Left renal pelvis (tissue), 4 donors: ENCODE results near the gene SECTM1. TPM values are rescaled to one million over a fixed set of nuclear protein-coding genes. Genes with fewer than 3 reads are reported as not detected.
"Not testable (repeated sequence)": the region's sequence is repeated elsewhere in the genome, so short reads cannot be mapped to it uniquely, and the experiment has no call there.

Source experiments
- DNase-seq, 4 donors: peaks; one replicate each; pipeline ENCODE4 v3.0.0-alpha.2; 2013; ENCODE audit warnings: low read depth in 4 of 4, low spot score in 3 of 4
- polyA plus RNA-seq, 4 donors: library from polyadenylated mRNA; unstranded; fragments of 120-200 nt; gene quantifications; one replicate each; pipeline ENCODE4 v1.2.1, GENCODE V29; 2013; ENCODE audit not compliant: insufficient read length in 4 of 4

Gene SECTM1
- polyA plus RNA-seq = 10 to 100 TPM in 1 of 4 donors, 1 to 10 TPM in 3; 1.3 to 13.6 (median 1.9) TPM

- DNase-seq = no peak
These were observed at the start of gene SECTM1 for GRCh38 chr17:82333279-82334171. TSS of gene SECTM1 (minus strand) at chr17:82333766. CDS start at chr17:82327240, 6,526 bp downstream.

DNA sequence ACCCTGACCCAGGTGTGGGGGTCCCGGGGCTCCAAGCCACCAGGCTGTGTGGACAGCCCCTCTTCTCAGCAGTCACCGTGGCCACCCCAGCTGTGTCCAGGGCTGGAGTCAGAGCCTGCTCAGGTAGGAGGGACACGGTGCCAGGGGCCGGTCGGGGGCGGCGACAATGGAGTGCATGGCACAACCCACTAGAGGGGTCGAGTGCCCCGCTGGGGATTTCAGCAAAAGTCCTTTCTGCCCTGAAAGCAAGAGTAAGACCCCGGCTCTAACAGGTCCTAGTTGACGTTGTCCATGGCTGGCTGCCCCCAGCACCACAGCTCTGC, 49.3 kb upstream of the SECTM1 start:
- no peak for DNase-seq

DNA sequence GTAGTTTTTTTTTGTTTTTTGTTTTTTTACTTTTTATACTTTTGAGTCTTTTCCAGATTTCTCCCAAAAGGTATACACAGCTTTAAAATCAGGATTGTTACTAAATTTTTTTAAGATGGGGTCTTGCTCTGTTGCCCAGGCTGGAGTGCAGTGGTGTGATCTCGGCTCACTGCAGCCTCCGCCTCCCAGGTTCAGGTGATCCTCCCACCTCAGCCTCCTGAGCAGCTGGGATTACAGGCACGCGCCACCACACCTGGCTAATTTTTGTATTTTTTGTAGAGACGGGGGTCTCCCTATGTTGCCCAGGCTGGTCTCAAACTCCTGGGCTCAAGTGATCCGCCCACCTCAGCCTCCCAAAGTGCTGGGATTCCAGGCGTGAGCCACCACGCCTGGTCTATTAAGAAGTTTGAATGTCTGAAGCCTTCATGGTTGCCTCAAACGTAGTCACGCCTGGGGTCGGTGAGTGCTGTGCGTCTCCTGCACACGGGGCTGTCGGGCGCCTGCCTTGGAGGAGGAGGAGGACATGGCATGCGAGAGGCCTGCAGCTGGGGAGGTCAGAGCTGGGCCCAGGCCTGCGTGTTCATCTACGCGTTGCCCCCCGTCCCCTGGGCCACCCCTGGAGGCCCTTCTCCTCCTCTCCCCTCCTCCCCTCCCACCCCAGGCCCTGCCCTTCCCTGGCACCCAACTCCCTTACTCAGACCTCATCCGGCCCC, 48.8 kb upstream of the SECTM1 start:
- DNase-seq = not testable (repeated sequence)

DNA sequence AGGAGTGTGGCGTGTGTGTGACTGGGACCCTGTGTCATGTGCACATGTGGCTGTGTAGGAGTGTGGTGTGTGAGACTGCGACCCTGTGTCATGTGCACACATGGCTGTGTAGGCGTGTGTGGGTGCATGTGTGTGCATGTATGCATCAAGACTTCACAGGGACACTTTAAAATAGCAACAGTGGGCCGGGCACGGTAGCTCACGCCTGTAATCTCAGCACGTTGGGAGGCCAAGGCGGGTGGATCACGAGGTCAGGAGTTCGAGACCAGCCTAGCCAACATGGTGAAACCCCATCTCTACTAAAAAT, 48.1 kb upstream of the SECTM1 start:
- DNase-seq = not testable (repeated sequence)

DNA sequence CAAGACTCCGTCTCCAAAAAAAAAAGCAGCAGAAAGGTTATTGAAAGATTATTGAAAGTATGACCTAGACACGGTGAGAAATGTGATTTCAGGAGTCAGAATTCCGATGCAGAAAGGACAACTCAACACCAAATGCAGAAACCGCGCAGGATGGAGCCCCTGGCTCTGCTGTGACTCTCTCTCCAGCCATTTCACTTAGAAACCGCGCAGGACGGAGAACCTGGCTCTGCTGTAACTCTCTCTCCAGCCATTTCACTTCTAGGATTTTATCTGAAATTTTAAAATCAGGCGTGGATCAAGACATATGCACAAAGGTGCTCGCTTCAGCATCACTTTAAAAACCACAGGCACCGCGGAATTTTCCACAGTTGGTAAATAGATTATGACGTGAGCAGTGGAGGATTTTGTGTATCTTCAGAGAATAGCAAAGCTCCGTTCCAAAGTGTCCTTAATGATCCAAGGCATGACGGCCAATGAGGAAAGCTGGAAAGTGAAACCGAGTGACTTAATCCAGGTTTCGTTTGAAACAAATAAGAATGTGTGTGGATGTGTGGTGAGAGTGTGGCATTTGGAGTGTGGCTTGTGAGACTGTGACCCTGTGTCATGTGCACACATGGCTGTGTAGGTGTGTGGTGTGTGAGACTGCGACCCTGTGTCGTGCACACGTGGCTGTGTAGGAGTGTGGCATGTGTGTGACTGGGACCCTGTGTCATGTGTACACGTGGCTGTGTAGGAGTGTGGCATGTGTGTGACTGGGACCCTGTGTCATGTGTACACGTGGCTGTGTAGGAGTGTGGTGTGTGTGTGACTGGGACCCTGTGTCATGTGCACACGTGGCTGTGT, 47.5 kb upstream of the SECTM1 start:
- no peak for DNase-seq

DNA sequence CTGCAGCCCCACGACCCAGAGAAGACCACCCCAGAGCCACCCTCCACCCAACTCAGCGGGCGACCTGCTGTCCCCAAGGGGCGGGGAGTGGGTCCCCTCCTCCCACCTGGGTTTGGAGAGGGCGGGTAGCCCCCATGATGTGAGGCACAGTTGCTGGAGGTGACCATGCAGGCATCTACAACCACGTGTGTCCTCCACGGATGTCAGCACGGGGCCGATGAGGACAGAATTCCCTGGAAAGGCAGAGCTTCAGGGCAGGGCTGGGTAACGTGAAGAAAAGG, 45.1 kb upstream of the SECTM1 start:
- DNase-seq = no peak

- DNase-seq = no peak
These were observed 44.6 kb upstream of the SECTM1 start for GRCh38 chr17:82377924-82378740.

DNA sequence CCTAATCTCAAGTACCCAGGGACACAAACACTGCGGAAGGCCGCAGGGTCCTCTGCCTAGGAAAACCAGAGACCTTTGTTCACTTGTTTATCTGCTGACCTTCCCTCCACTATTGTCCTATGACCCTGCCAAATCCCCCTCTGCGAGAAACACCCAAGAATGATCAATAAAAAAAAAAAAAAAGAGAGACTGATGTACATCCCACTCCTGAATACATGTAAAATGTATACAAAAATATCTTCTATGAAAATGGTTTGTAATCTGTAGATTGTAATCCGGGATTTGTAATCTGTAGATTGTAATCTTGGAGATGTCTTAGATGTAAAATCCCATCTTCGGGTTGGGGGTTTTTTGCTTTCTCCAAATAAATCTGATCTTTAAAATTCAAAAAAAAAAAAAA, 43.7 kb upstream of the SECTM1 start:
- not testable (repeated sequence) for DNase-seq

DNA sequence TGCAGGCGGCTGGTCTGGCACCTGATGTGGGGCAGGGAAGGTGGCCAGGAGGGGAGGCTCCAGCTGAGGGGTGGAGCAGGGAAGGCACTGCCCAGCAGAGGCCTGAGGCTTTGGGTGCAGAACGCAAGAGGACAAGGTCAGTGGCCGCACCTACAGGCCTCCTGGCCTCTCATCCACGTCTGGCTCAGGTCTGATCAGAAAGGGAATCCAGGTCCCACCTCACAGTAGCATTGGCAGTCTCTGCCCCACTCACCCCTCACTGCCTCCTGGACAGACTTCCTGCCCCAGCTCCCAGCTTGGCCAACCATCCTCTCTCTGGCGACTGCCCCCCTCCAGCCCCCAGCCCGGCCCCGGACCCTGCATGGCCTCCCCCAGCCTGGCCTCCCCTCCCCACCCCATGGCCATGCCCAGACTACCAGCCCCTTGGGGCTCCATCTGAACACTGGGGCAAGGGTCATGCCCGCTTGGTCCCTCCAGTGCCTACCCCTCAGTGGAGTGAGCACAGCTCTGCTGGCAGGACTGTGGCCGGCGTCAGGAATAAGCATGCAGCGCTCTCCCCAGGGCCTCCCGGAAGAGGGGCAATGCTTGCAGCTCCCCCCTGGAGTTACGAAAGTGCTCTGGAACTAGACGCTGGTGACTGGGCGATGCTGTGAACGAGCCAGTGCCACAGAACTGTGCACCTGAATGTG, 42.6 kb upstream of the SECTM1 start:
- DNase-seq = no peak

- no peak for DNase-seq
These were observed 41.9 kb upstream of the SECTM1 start for GRCh38 chr17:82375359-82376041.

GRCh38 chr17:82374626-82375331, 41.2 kb upstream of the SECTM1 start:
- DNase-seq = no peak

- DNase-seq = no peak
These were observed 40.4 kb upstream of the SECTM1 start for GRCh38 chr17:82373731-82374625.

DNA sequence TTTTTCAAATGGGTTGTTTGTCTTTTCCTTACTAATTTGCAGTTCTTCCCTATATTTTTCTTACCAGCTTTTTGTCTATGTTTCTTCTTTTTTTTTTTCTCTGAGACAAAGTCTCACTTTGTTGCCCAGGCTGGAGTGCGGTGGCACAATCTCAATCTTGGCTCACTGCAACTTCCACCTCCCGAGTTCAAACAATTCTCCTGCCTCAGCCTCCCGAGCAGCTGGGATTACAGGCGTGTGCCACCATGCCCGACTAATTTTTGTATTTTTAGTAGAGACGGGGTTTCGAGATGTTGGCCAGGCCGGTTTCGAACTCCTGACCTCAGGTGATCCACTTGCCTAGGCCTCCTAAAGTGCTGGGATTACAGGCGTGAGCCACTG, 39.5 kb upstream of the SECTM1 start:
- not testable (repeated sequence) for DNase-seq

GRCh38 chr17:82372249-82373071, 38.9 kb upstream of the SECTM1 start:
- no peak for DNase-seq

DNA sequence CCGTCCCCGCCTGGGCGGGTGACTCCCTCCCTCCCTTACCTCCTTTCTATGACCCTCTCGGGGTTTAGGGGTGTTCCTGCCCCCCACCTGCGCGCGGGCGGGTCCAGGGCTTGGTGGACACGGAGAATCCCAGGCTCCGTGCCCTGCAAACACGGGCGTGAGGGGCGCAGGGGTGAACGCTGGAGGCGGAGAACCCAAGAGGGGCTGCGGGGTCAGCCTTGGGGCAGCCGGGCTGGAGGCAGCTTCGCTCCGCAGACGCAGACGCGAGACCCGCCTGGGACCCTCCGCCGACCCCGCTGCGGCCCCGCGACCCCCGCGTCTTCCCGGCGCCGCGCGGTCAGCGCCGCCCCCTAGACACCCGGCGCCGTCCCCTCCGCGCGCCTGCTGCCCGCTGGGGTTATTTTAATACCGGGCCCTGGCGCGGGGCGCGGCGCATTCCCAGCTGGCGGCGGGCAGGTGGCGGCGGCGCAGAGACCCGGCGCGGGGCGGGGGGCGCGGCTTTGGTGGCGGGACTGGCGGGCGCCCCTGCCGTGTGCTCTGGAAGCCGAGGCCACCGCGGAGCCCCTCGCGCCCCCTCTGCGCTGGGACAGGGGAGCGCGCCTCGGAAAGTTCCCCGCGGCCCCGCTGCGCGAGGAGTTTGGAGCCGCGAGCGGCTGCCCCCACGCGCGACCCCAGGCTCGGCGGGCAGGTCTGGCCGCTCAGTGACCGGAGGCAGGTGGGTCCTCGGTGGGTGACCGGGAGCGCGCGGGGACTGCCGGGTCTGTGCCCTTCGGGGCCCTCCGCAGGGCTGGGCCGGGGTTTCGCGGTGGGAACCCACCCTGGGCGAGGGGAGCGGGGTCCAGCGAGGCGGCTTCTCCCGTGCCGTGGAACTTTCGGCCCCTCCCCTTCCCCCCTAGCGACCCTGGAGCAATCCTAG, 38.0 kb upstream of the SECTM1 start, which contains the start of gene UTS2R:
UTS2R (plus strand) TSS at position 433 of the 916 bp plus-strand sequence. CDS start 2,560 bp downstream, outside the sequence.
- no peak for DNase-seq
